Common myeloid progenitor, CD34-positive (primary cell): ENCODE data around the gene CD63.
A peak's percentile ranks its signal among the peaks of the same experiment; 100 is the strongest.
"Not testable (repeated sequence)": the region's sequence is repeated elsewhere in the genome, so short reads cannot be mapped to it uniquely, and the experiment has no call there.

Experiments
- CTCF ChIA-PET: fragments of 350-600 bp; sonication (Branson Sonifier 250); formaldehyde crosslinking; loops from one replicate; lab custom pipeline; 2021; ENCODE audit warnings: antibody characterized with exemption; lab: Charles Lee
- POLR2A ChIA-PET: fragments of 350-600 bp; sonication (Branson Sonifier 250); formaldehyde crosslinking; loops from one replicate; lab custom pipeline; 2021; ENCODE audit warnings: antibody characterized with exemption; lab: Charles Lee
- DNase-seq, 3 donors: peaks; one replicate each; pipeline versions ENCODE4 v3.0.0 to v3.0.0-alpha.2; 2013
- H3K27ac ChIP-seq, 2 experiments: 1 replicate in 1 of 2; 2 replicates in 1 of 2; pipeline ENCODE4 v1.7.0; 2013; ENCODE audit warnings: inconsistent platforms in 2 of 2, low read length in 2 of 2, mild to moderate bottlenecking in 2 of 2, low read depth in 1 of 2, moderate library complexity in 1 of 2; ENCODE audit not compliant: severe bottlenecking in 2 of 2, insufficient read depth in 1 of 2, poor library complexity in 1 of 2
- H3K27me3 ChIP-seq, 5 experiments: replicated peaks in 2 of 5; 1 replicate in 3 of 5; 2 replicates in 2 of 5; pipeline versions ENCODE4 v1.6.1 to v1.7.0; 2013; ENCODE audit warnings: low read length in 4 of 5, mild to moderate bottlenecking in 2 of 5, moderate library complexity in 2 of 5, inconsistent platforms in 1 of 5; ENCODE audit not compliant: insufficient read depth in 5 of 5, control insufficient read depth in 4 of 5
- H3K36me3 ChIP-seq, 4 experiments: 1 replicate in 2 of 4; 2 replicates in 2 of 4; pipeline versions ENCODE4 v1.6.1 to v1.7.0; 2013; ENCODE audit warnings: low read length in 3 of 4, control low read depth in 1 of 4, mild to moderate bottlenecking in 1 of 4; ENCODE audit not compliant: control insufficient read depth in 4 of 4, insufficient read depth in 4 of 4
- H3K4me1 ChIP-seq, 4 experiments: 1 replicate in 3 of 4; 2 replicates in 1 of 4; pipeline versions ENCODE4 v1.6.1 to v1.7.1; 2013; ENCODE audit warnings: low read length in 3 of 4, mild to moderate bottlenecking in 3 of 4, control low read depth in 1 of 4, inconsistent platforms in 1 of 4, moderate library complexity in 1 of 4; ENCODE audit not compliant: control insufficient read depth in 4 of 4, insufficient read depth in 4 of 4; ENCODE audit errors: control extremely low read depth in 1 of 4
- H3K4me3 ChIP-seq, 7 experiments: 1 replicate in 4 of 7; 2 replicates in 3 of 7; pipeline versions ENCODE4 v1.5.1 to v1.7.0; 2013; ENCODE audit warnings: mild to moderate bottlenecking in 7 of 7, low read length in 6 of 7, moderate library complexity in 6 of 7, inconsistent platforms in 2 of 7, low read depth in 2 of 7, control low read depth in 1 of 7; ENCODE audit not compliant: insufficient read depth in 4 of 7, control insufficient read depth in 1 of 7; ENCODE audit errors: extremely low read depth in 1 of 7
- H3K9me3 ChIP-seq, 5 experiments: 1 replicate in 4 of 5; 2 replicates in 1 of 5; pipeline versions ENCODE4 v1.6.1 to v1.7.1; 2013; ENCODE audit warnings: low read length in 4 of 5, mild to moderate bottlenecking in 2 of 5, inconsistent platforms in 1 of 5, low read depth in 1 of 5, moderate library complexity in 1 of 5; ENCODE audit not compliant: control insufficient read depth in 4 of 5, insufficient read depth in 2 of 5; ENCODE audit errors: control extremely low read depth in 1 of 5
- WGBS: methylation state at CpG from one replicate; pipeline ENCODE4 v1.1.5; 2013; ENCODE audit not compliant: insufficient coverage; 5-methylcytosine and 5-hydroxymethylcytosine counted together

The CD63 gene

GRCh38 chr12:55760663-55761062 is 31.9 kb upstream of the CD63 start:
- no peak overlapping the region for H3K27ac ChIP-seq
- 98% methylated on average over 6 of the region's 6 CpGs for WGBS
- H3K27me3 ChIP-seq = no peaks in the 10 kb centered on the region
- ChIA-PET POLR2A (no interaction called here), CTCF (interaction anchor here (1.4 to 13.0 kb wide), 3 partner anchors 9 to 17 kb away, joined by 3 to 145 read pairs (median 12); partner anchors contain the start of gene GDF11)
- DNase-seq = no peak
- H3K4me3 ChIP-seq = no peak overlapping the region
- H3K4me1 ChIP-seq = no peaks in the 10 kb centered on the region
- peaks cover 0 to 2% (median 0%) of the 10 kb centered on the region in 5 experiments for H3K9me3 ChIP-seq
- H3K36me3 ChIP-seq = peaks cover 28 to 74% (median 49%) of the 10 kb centered on the region in 4 experiments

GRCh38 chr12:55758575-55758974 is 29.8 kb upstream of the CD63 start:
- WGBS = 100% methylated on average over 3 of the region's 4 CpGs
- DNase-seq, H3K9me3 ChIP-seq, H3K4me3 ChIP-seq, H3K4me1 ChIP-seq, H3K27ac ChIP-seq, H3K27me3 ChIP-seq: not testable (repeated sequence)
- CTCF ChIA-PET = interaction anchor here (0.7 to 13.0 kb wide), 2 partner anchors 15 to 214 kb away, joined by 4 to 145 read pairs; partner anchors contain the start of gene GDF11
- H3K36me3 ChIP-seq = peaks cover 30 to 86% (median 59%) of the 10 kb centered on the region in 4 experiments
- POLR2A ChIA-PET = interaction anchor here (1.0 kb wide), 1 partner anchor 59 kb away, joined by 3 read pairs; the partner anchor contains the start of gene SARNP

GRCh38 chr12:55757701-55758100 is 28.9 kb upstream of the CD63 start:
- H3K27ac ChIP-seq = peak overlapping the region in 1 of 2 experiments; percentile 11
- H3K9me3 ChIP-seq = peaks cover 0 to 2% (median 0%) of the 10 kb centered on the region in 5 experiments
- ChIA-PET CTCF (interaction anchor here (1.5 to 13.0 kb wide), 2 partner anchors 15 to 24 kb away, joined by 3 to 145 read pairs; partner anchors contain the start of gene GDF11), POLR2A (interaction anchor here (1.0 kb wide), 1 partner anchor 60 kb away, joined by 3 read pairs; the partner anchor contains the start of gene SARNP)
- no peak overlapping the region for H3K4me3 ChIP-seq
- WGBS = 90% methylated on average over 1 of the region's 2 CpGs
- no peaks in the 10 kb centered on the region for H3K4me1 ChIP-seq
- no peaks in the 10 kb centered on the region for H3K27me3 ChIP-seq
- H3K36me3 ChIP-seq = peaks cover 31 to 87% (median 60%) of the 10 kb centered on the region in 4 experiments
- DNase-seq = no peak

- ChIA-PET CTCF (interaction anchor here (1.1 to 13.0 kb wide), 5 partner anchors 10 to 55 kb away, joined by 3 to 145 read pairs (median 4); partner anchors contain the start of gene GDF11), POLR2A (interaction anchor here (2.3 kb wide), 1 partner anchor 12 kb away, joined by 8 read pairs; the partner anchor contains the start of gene GDF11)
- Histone ChIP-seq H3K27me3 (no peaks in the 10 kb centered on the region), H3K4me1 (no peaks in the 10 kb centered on the region), H3K36me3 (peaks cover 40 to 91% (median 66%) of the 10 kb centered on the region in 4 experiments), H3K9me3 (peaks cover 0 to 2% (median 0%) of the 10 kb centered on the region in 5 experiments), H3K27ac (no peak overlapping the region), H3K4me3 (no peak overlapping the region)
- WGBS = 100% methylated on average over 2 of the region's 2 CpGs
- no peak for DNase-seq
These were observed 26.4 kb upstream of the CD63 start for GRCh38 chr12:55755246-55755645.

GRCh38 chr12:55748230-55748993 is 19.6 kb upstream of the CD63 start:
- ChIA-PET CTCF (interaction anchor here (0.7 to 13.3 kb wide), 7 partner anchors 8 to 70 kb away, joined by 4 to 145 read pairs (median 5); partner anchors contain the start of genes ORMDL2 and SARNP), POLR2A (no interaction called here)
- WGBS = 96% methylated on average over 16 of the region's 18 CpGs
- no peak for DNase-seq
- Histone ChIP-seq H3K36me3 (peaks cover 10 to 48% (median 29%) of the 10 kb centered on the region in 4 experiments), H3K27ac (no peak overlapping the region), H3K4me3 (no peak overlapping the region), H3K4me1 (peaks cover 2 to 28% (median 18%) of the 10 kb centered on the region in 4 experiments), H3K27me3 (no peaks in the 10 kb centered on the region), H3K9me3 (no peaks in the 10 kb centered on the region)

GRCh38 chr12:55746913-55747231 is 18.1 kb upstream of the CD63 start:
- CTCF ChIA-PET = interaction anchor here (0.9 to 13.3 kb wide), 11 partner anchors 8 to 85 kb away, joined by 3 to 145 read pairs (median 4); partner anchors contain the start of gene CD63
- no peak overlapping the region for H3K27ac ChIP-seq
- no peaks in the 10 kb centered on the region for H3K27me3 ChIP-seq
- peaks cover 5 to 33% (median 15%) of the 10 kb centered on the region in 4 experiments for H3K36me3 ChIP-seq
- POLR2A ChIA-PET = no interaction called here
- peaks cover 2 to 36% (median 26%) of the 10 kb centered on the region in 4 experiments for H3K4me1 ChIP-seq
- no peaks in the 10 kb centered on the region for H3K9me3 ChIP-seq
- no peak overlapping the region for H3K4me3 ChIP-seq
- DNase-seq = no peak
